PC-3 (cell line): ENCODE data around the gene C1QTNF2. TPM values are rescaled to one million over a fixed set of nuclear protein-coding genes. Genes with fewer than 3 reads are reported as not detected.

ENCODE experiments used
- ATAC-seq: fragments of 200-7000 bp; cut with Tn5 transposase; 2 replicates; pipeline ENCODE4 v1.9.1; 2020; ENCODE audit warnings: mild to moderate bottlenecking, moderate library complexity
- BruUV-seq: library from RNA; stranded (reverse); fragments of 400-500 nt; replicated peaks from 2 replicates; lab custom pipeline; 2021; lab: Mats Ljungman, UMichigan
- CTCF ChIA-PET: fragments of 300-600 bp; sonication (Branson Sonifier 250); formaldehyde crosslinking; loops from one replicate; lab custom pipeline; 2022; ENCODE audit warnings: antibody characterized with exemption; lab: Charles Lee
- POLR2A ChIA-PET: fragments of 300-600 bp; sonication (Branson Sonifier 250); formaldehyde crosslinking; loops from one replicate; lab custom pipeline; 2022; ENCODE audit warnings: antibody characterized with exemption; ENCODE audit not compliant: unreplicated experiment; lab: Charles Lee
- DNase-seq: peaks from one replicate; pipeline ENCODE4 v3.0.0-alpha.2; 2015
- H2AFZ ChIP-seq: fragments of 300-600 bp; sonication (generic); 2 replicates; pipeline ENCODE4 v1.6.0; 2016; ENCODE audit warnings: antibody characterized with exemption, low read length
- H3F3A ChIP-seq: fragments of 300-600 bp; sonication (generic); one replicate; pipeline ENCODE4 v1.6.0; 2017; ENCODE audit warnings: antibody characterized with exemption, low read length, control low read depth, mild to moderate bottlenecking; ENCODE audit not compliant: unreplicated experiment
- H3K27ac ChIP-seq: fragments of 300-600 bp; sonication (generic); 2 replicates; pipeline ENCODE4 v1.5.1; 2016; ENCODE audit warnings: mild to moderate bottlenecking, low read length
- H3K27me3 ChIP-seq: fragments of 300-600 bp; sonication (generic); 2 replicates; pipeline ENCODE4 v1.6.1; 2016; ENCODE audit warnings: low read length, mixed read lengths
- H3K36me3 ChIP-seq: fragments of 300-600 bp; sonication (generic); 2 replicates; pipeline ENCODE4 v1.6.1; 2016; ENCODE audit warnings: low read depth, mixed run types, low read length, mixed read lengths
- H3K4me1 ChIP-seq: fragments of 300-600 bp; sonication (generic); 2 replicates; pipeline ENCODE4 v1.5.1; 2016; ENCODE audit warnings: low read length; ENCODE audit not compliant: insufficient read depth
- H3K4me2 ChIP-seq: fragments of 300-600 bp; sonication (generic); 2 replicates; pipeline ENCODE4 v1.6.0; 2016; ENCODE audit warnings: low read length
- H3K4me3 ChIP-seq: fragments of 300-600 bp; sonication (generic); 2 replicates; pipeline ENCODE4 v1.5.1; 2016; ENCODE audit warnings: mild to moderate bottlenecking, low read length, mixed read lengths
- H3K79me2 ChIP-seq: fragments of 300-600 bp; sonication (generic); 2 replicates; pipeline ENCODE4 v1.6.1; 2017; ENCODE audit warnings: low read length, mixed read lengths
- H3K9ac ChIP-seq: fragments of 300-600 bp; sonication (generic); 2 replicates; pipeline ENCODE4 v1.6.0; 2016; ENCODE audit warnings: mild to moderate bottlenecking, low read length
- H3K9me2 ChIP-seq: fragments of 300-600 bp; sonication (generic); replicated peaks from 2 replicates; pipeline ENCODE4 v1.6.1; 2016; ENCODE audit warnings: mixed run types, low read length, mixed read lengths
- H3K9me3 ChIP-seq: fragments of 300-600 bp; sonication (generic); 2 replicates; pipeline ENCODE4 v1.6.1; 2016; ENCODE audit warnings: low read length, mixed read lengths
- H4K20me1 ChIP-seq: fragments of 300-600 bp; sonication (generic); 2 replicates; pipeline ENCODE4 v1.6.1; 2016; ENCODE audit warnings: low read length, mixed read lengths
- CTCF ChIP-seq: fragments of 300-600 bp; sonication (generic); conservative IDR thresholded peaks from 2 replicates; pipeline ENCODE4 v1.5.1; 2017; ENCODE audit warnings: antibody characterized with exemption, low read depth, mild to moderate bottlenecking, low read length
- EZH2 ChIP-seq: fragments of 300-600 bp; sonication (generic); IDR thresholded peaks from one replicate; pipeline ENCODE4 v1.6.1; 2017; ENCODE audit warnings: antibody characterized with exemption, mild to moderate bottlenecking, low read length; ENCODE audit not compliant: unreplicated experiment
- EZH2phosphoT487 ChIP-seq: fragments of 300-600 bp; sonication (generic); IDR thresholded peaks from 2 replicates; pipeline ENCODE4 v1.6.1; 2018; ENCODE audit warnings: mild to moderate bottlenecking, antibody characterized with exemption, low read length, borderline replicate concordance
- intact Hi-C: fragments of 100-400 bp; cut with micrococcal nuclease; formaldehyde crosslinking; loops from 2 replicates; pipeline ENCODE4 v1.9.0; 2023
- total RNA-seq: library from RNA; depleted of rRNA; stranded (reverse); fragments of >200 nt; gene quantifications from 2 replicates; pipeline ENCODE4 v1.2.3, GENCODE V29; 2014

C1QTNF2 gene
- total RNA-seq, 1 experiment from 2014 or later = 0.04 TPM

DNA sequence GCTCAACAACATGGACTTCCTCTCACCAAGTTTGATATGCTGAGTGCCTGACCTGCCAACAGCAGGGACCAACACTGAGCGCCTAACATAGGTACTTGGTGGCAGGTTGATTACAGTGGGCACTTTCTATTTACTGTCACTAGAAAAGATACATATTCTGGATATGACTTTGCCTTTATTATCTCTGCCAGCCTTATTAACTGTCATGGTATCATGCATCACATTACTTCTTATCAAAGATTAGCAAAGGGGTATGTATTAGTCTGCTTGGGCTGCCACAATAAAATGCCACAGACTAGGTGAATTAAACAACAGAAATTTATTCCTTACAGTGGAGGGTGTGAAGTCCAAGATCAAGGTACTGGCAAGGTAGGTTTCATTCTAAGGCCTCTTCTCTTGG is 14.3 kb upstream of the C1QTNF2 start:
- no peaks in the 10 kb centered on the region for H3F3A ChIP-seq
- ATAC-seq (no peak), DNase-seq (no peak)
- peaks cover 8% of the 10 kb centered on the region for H3K9me3 ChIP-seq
- no peak overlapping the region for H3K4me2 ChIP-seq
- H3K27ac ChIP-seq = no peak overlapping the region
- CTCF ChIA-PET = no interaction called here
- H3K79me2 ChIP-seq = no peaks in the 10 kb centered on the region
- no peaks in the 10 kb centered on the region for H3K9me2 ChIP-seq
- no peaks in the 10 kb centered on the region for H3K27me3 ChIP-seq
- no TSS peak for BruUV-seq
- H3K9ac ChIP-seq = no peak overlapping the region
- no peaks in the 10 kb centered on the region for H3K36me3 ChIP-seq
- H2AFZ ChIP-seq = no peak overlapping the region
- no peak for TF ChIP-seq EZH2phosphoT487
- no peak for TF ChIP-seq EZH2
- TF ChIP-seq CTCF = no peak
- no peak overlapping the region for H3K4me3 ChIP-seq
- intact Hi-C loops = no loop called here
- no peaks in the 10 kb centered on the region for H3K4me1 ChIP-seq
- H4K20me1 ChIP-seq = no peaks in the 10 kb centered on the region
- POLR2A ChIA-PET = no interaction called here

DNA sequence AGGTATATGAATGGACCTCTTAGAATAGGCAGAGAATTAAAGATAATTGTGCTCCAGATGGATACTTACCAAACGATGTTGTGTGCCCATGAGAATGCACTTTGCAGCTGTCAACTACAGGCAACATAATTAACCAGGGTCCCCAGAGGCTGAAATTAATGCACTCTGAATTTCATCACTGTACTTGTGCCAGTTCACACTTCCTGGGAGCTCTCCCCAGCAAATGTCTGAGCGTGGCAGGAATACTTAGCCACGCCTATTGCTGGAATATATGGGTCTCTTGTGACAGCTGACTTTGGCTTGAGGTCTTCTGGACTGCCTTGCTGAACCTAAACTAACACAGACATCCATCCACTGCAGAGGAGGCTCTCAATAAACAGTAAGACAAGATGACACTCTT is 11.9 kb upstream of the C1QTNF2 start:
- Histone ChIP-seq H3K4me3 (no peak overlapping the region), H3K36me3 (no peaks in the 10 kb centered on the region), H3K9ac (no peak overlapping the region), H3K27ac (no peak overlapping the region), H3K9me3 (no peaks in the 10 kb centered on the region; the same call in 1 of the 2 replicates), H2AFZ (no peak overlapping the region), H3K9me2 (no peaks in the 10 kb centered on the region), H3F3A (no peaks in the 10 kb centered on the region), H3K4me1 (no peaks in the 10 kb centered on the region), H3K79me2 (no peaks in the 10 kb centered on the region), H3K4me2 (no peak overlapping the region), H3K27me3 (no peaks in the 10 kb centered on the region), H4K20me1 (no peaks in the 10 kb centered on the region)
- ChIA-PET POLR2A (no interaction called here), CTCF (no interaction called here)
- intact Hi-C loops = no loop called here
- no TSS peak for BruUV-seq
- TF ChIP-seq CTCF (no peak), EZH2 (no peak), EZH2phosphoT487 (no peak)
- ATAC-seq (no peak), DNase-seq (no peak)

- CTCF ChIA-PET = interaction anchor here (0.9 kb wide), 1 partner anchor 11 kb away, joined by 3 read pairs; no protein-coding TSS in a partner anchor
- intact Hi-C loops = no loop called here
- no peak for TF ChIP-seq CTCF
Observed at GRCh38 chr5:160380041-160380440, 9.6 kb upstream of the C1QTNF2 start.

More at GRCh38 chr5:160380041-160380440, 9.6 kb upstream of the C1QTNF2 start:
- Histone ChIP-seq H3K4me2 (no peak overlapping the region), H3K9ac (no peak overlapping the region), H3F3A (no peaks in the 10 kb centered on the region), H3K27me3 (peaks cover 4% of the 10 kb centered on the region; the same call in 1 of the 2 replicates), H3K36me3 (no peaks in the 10 kb centered on the region), H2AFZ (no peak overlapping the region), H3K4me1 (no peaks in the 10 kb centered on the region), H3K79me2 (no peaks in the 10 kb centered on the region), H3K9me3 (no peaks in the 10 kb centered on the region), H3K4me3 (no peak overlapping the region), H3K9me2 (no peaks in the 10 kb centered on the region), H3K27ac (no peak overlapping the region), H4K20me1 (no peaks in the 10 kb centered on the region)
- no TSS peak for BruUV-seq
- ATAC-seq = no peak
- POLR2A ChIA-PET = no interaction called here
- no peak for DNase-seq
